Lower lobe of right lung (tissue), 2 donors: Measurements from ENCODE around the gene PARP6. TPM values are rescaled to one million over a fixed set of nuclear protein-coding genes. Genes with fewer than 3 reads are reported as not detected.

Source experiments
- ATAC-seq, 2 donors: fragments of 200-7000 bp; cut with Tn5 transposase; one replicate each; pipeline ENCODE4 v1.9.1; 2020 to 2022; ENCODE audit warnings: mild to moderate bottlenecking in 2 of 2, moderate library complexity in 2 of 2
- DNase-seq: peaks from one replicate; pipeline ENCODE4 v3.0.0-alpha.2; 2020
- H3K27ac ChIP-seq: fragments of 200-600 bp; one replicate; pipeline ENCODE4 v1.8.0; 2022
- H3K27me3 ChIP-seq: fragments of 200-600 bp; one replicate; pipeline ENCODE4 v1.8.0; 2022; ENCODE audit warnings: low read depth
- H3K36me3 ChIP-seq: fragments of 200-600 bp; one replicate; pipeline ENCODE4 v1.8.0; 2022; ENCODE audit warnings: mild to moderate bottlenecking
- H3K4me1 ChIP-seq: fragments of 200-600 bp; one replicate; pipeline ENCODE4 v1.8.0; 2022
- H3K4me3 ChIP-seq: fragments of 200-600 bp; one replicate; pipeline ENCODE4 v1.8.0; 2022; ENCODE audit warnings: mild to moderate bottlenecking
- H3K9me3 ChIP-seq: fragments of 200-600 bp; one replicate; pipeline ENCODE4 v1.8.0; 2022
- CTCF ChIP-seq: fragments of 200-600 bp; IDR thresholded peaks from one replicate; pipeline ENCODE4 v1.8.0; 2022; ENCODE audit warnings: antibody characterized with exemption, mild to moderate bottlenecking
- intact Hi-C: fragments of 100-400 bp; cut with DNase I; formaldehyde crosslinking; loops from one replicate; pipeline ENCODE4 v1.11.0; 2022
- total RNA-seq: library from RNA; stranded (reverse); fragmentation: NEBNext Ultra II Directional; extraction: Animal tissue kit (Norgen Biotek cat#: 25700); gene quantifications from one replicate; pipeline ENCODE4 v1.2.1, GENCODE V29; 2021
- donor health status: DM: no; HTN: yes; CAD: no; lungs with severe emphysema.

PARP6 gene
- total RNA-seq, 1 donor from 2014 or later = 72.2 TPM

DNA sequence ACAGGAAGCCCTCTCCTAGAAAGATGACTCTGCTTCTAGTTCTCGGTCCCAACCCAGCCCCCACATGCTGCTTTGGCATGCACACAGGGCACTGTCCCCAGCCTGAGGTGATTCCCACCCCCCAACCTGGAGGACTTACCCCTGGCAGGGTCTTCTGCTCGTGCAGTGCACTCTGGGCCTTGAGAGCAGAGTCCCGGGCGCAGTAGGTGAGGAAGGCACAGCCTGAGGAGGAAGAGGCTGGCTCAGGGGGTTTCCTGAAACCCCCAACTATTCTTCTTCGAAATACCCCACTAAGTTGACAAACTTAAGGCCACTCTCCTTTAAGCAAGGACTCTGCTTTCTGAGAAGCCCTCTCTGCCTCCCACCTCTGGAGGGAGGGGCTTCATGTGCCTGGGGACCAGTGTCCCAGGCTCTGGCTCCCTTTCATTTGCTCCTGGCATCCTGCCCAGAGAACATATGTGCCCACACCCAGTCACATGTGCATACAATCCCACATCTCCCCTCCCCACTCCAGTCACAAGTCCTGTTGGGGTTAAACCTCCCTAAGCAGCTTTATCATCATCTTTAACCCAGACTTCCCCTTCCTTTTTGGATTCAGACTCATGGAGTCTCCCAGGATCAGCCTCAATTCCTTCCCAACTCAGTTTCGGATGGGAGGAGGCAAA is 43.5 kb upstream of the PARP6 start:
- TF ChIP-seq CTCF = no peak
- no peak for ATAC-seq
- Histone ChIP-seq H3K4me3 (no peak overlapping the region), H3K27ac (no peak overlapping the region), H3K9me3 (no peaks in the 10 kb centered on the region), H3K27me3 (no peaks in the 10 kb centered on the region), H3K4me1 (peaks cover 11% of the 10 kb centered on the region), H3K36me3 (no peaks in the 10 kb centered on the region)
- no peak for DNase-seq
- intact Hi-C loops = no loop called here

DNA sequence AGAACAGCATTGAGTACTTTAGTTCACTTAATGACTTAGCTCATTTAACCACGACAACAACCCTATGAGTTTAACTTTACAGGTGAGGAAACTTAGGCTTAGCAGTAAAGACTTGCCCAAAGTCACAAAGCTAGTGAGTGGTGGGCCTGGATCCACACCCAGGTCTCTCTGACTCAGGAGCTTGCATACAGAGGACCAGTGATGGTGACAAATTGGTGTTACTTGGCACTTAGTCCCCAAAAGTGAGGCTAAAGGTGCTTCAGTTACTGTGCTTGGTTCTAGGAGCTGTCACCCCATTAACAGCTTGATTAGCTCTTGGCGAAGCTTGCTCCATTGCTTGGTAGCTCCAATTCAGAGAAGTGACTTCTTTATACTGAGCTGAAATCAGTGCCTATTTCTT is 41.5 kb upstream of the PARP6 start:
- Histone ChIP-seq H3K27ac (no peak overlapping the region), H3K4me3 (no peak overlapping the region), H3K36me3 (no peaks in the 10 kb centered on the region), H3K4me1 (no peaks in the 10 kb centered on the region), H3K27me3 (no peaks in the 10 kb centered on the region), H3K9me3 (no peaks in the 10 kb centered on the region)
- no peak for TF ChIP-seq CTCF
- intact Hi-C loops = no loop called here
- ATAC-seq = no peak
- DNase-seq = no peak

DNA sequence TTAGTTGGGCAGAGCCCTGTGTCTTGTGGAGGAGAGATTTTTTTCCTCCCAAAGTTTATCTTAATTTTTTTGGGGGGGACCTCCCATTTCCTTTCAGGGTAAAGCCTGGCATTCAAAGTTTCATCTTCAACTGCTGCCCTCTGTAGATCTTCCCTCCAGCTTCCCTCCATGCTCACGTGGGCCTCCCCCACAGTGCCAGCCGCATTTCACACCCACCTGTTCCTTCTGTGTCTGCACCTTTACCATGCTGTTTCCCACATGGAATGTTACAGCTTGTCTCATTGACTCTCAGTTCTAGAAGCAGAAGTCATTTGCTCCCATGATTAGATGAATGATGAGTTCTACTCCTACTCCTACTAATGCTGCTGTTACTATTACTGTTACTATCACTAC is 41.1 kb upstream of the PARP6 start:
- TF ChIP-seq CTCF = no peak
- no peaks in the 10 kb centered on the region for H3K4me1 ChIP-seq
- no peaks in the 10 kb centered on the region for H3K9me3 ChIP-seq
- DNase-seq (no peak), ATAC-seq (no peak)
- H3K27ac ChIP-seq = no peak overlapping the region
- no peaks in the 10 kb centered on the region for H3K36me3 ChIP-seq
- intact Hi-C loops = no loop called here
- H3K27me3 ChIP-seq = no peaks in the 10 kb centered on the region
- no peak overlapping the region for H3K4me3 ChIP-seq

DNA sequence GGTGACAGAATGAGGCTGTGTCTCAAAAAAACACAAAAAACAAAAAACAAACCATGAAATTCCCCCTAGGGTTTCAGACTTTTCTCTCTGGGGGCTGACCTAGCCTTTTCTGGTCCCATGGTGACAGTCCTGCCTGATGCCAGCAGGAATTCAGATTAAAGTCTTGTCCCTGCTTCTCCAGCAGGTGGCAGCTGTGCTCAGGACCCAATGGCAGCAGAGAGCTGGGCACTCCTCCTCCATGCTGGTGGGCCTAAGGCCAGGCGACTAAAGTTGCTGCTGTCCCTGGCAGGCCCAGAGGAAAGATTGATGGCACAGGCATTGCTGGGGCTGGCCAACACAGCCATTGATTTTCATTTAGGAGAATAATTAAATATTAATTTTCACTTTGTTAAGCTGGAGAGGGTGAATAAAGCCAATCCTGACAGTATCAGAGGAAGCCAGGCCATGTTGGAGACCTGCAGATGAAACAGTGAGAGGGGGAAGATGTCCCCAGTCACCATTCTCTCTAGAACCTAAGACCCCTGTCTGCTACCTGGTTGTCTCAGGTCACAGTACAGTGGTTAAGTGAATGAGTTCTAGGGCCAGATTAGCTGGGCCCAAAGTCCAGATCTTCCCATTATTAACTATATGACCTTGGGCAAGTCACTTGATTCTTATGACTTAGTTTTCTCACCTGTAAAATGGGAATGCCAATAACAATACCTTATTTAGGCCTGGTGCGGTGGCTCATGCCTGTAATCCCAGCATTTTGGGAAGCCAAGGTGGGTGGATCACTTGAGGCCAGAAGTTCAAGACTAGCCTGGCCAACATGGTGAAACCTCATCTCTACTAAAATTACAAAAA is 40.5 kb upstream of the PARP6 start:
- ATAC-seq (peak; percentile 87 to 89), DNase-seq (peak; percentile 67)
- Histone ChIP-seq H3K4me3 (no peak overlapping the region), H3K9me3 (no peaks in the 10 kb centered on the region), H3K4me1 (no peaks in the 10 kb centered on the region), H3K27me3 (no peaks in the 10 kb centered on the region), H3K36me3 (no peaks in the 10 kb centered on the region), H3K27ac (no peak overlapping the region)
- TF ChIP-seq CTCF = peak; percentile 83
- intact Hi-C loops = no loop called here

DNA sequence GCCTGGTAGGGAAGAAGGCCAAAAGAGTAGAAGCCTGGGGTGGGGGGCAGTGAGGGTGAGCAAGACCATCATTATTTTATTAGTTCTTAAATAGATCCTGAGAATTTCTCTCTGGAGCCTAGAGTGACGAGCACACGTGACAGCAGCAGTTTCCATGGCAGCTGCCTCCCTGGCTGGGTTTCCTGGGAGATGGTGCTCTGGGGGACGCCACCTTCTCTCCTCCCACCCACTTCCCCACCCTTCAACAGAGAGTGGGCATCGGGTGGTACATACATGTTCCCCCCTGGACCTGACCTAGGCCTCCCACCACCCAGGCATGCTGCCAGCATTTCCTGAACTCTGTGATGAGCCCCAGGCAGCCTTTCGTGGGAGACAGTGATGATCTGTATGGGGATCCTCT is 34.7 kb upstream of the PARP6 start:
- Histone ChIP-seq H3K4me3 (no peak overlapping the region), H3K4me1 (no peaks in the 10 kb centered on the region), H3K27ac (no peak overlapping the region), H3K27me3 (no peaks in the 10 kb centered on the region), H3K9me3 (no peaks in the 10 kb centered on the region), H3K36me3 (no peaks in the 10 kb centered on the region)
- no peak for ATAC-seq
- intact Hi-C loops = no loop called here
- DNase-seq = no peak
- no peak for TF ChIP-seq CTCF
